HepG2 (cell line): ENCODE measurements around the gene GPA33. TPM values are rescaled to one million over a fixed set of nuclear protein-coding genes. Genes with fewer than 3 reads are reported as not detected.

Experiments
- ATAC-seq: fragments of 200-7000 bp; cut with Tn5 transposase; 3 replicates; pipeline ENCODE4 v1.9.1; 2020; ENCODE audit warnings: mild to moderate bottlenecking, moderate library complexity
- BruUV-seq: library from RNA; stranded (reverse); fragments of 400-500 nt; replicated peaks from 2 replicates; lab custom pipeline; 2021; lab: Mats Ljungman, UMichigan
- CTCF ChIA-PET: fragments of 300-600 bp; formaldehyde crosslinking; extraction: SDS; loops from one replicate; lab custom pipeline; 2021; ENCODE audit warnings: low total read pairs, inconsistent platforms, low intra/inter-chr PET ratio; lab: Yijun Ruan, JAX
- POLR2A ChIA-PET: fragments of 350-600 bp; sonication (Branson Sonifier 250); formaldehyde crosslinking; loops from one replicate; lab custom pipeline; 2020; ENCODE audit warnings: antibody characterized with exemption, inconsistent platforms; lab: Yijun Ruan, JAX
- DNase-seq: peaks from one replicate; pipeline ENCODE4 v3.0.0-alpha.2; 2015; ENCODE audit warnings: low spot score
- FAIRE-seq: peaks from 3 replicates; lab custom pipeline; 2011; peaks lifted over from hg19 to GRCh38; lab: Jason Lieb, UNC
- H2AFZ ChIP-seq: one replicate; pipeline ENCODE4 v1.6.1; 2011; ENCODE audit warnings: low read length, inconsistent platforms
- H3K27ac ChIP-seq: fragments of 300-600 bp; 3 replicates; pipeline ENCODE4 v1.8.0; 2011; ENCODE audit warnings: mixed run types, mild to moderate bottlenecking, mixed read lengths, low read length, inconsistent platforms; ENCODE audit not compliant: insufficient read depth; ENCODE audit errors: extremely low read length
- H3K27me3 ChIP-seq, 2 experiments: fragments of 200-600 bp in 1 of 2; 2 replicates in 1 of 2; 3 replicates in 1 of 2; pipeline versions ENCODE4 v1.6.0 to v1.8.0; 2011; ENCODE audit warnings: low read length in 2 of 2, mild to moderate bottlenecking in 2 of 2, moderate library complexity in 2 of 2, inconsistent platforms in 1 of 2; ENCODE audit not compliant: insufficient read depth in 2 of 2, control insufficient read depth in 1 of 2
- H3K36me3 ChIP-seq, 2 experiments: fragments of 200-600 bp in 1 of 2; replicated peaks in 1 of 2; 2 replicates in 1 of 2; 3 replicates in 1 of 2; pipeline versions ENCODE4 v1.5.1 to v1.8.0; 2011; ENCODE audit warnings: low read length in 2 of 2, inconsistent platforms in 1 of 2; ENCODE audit not compliant: insufficient read depth in 2 of 2, control insufficient read depth in 1 of 2
- H3K4me1 ChIP-seq: 2 replicates; pipeline ENCODE4 v1.5.1; 2012; ENCODE audit warnings: low read length, inconsistent platforms; ENCODE audit not compliant: insufficient read depth
- H3K4me2 ChIP-seq: 2 replicates; pipeline ENCODE4 v1.6.0; 2011; ENCODE audit warnings: low read depth, low read length, inconsistent platforms
- H3K4me3 ChIP-seq, 3 experiments: fragments of 200-600 bp in 1 of 3; sonication (generic), shearing (Covaris generic) in 1 of 3; replicated peaks in 1 of 3; 2 replicates each; pipeline ENCODE4 v1.5.1; 2011 to 2016; ENCODE audit warnings: low read length in 3 of 3, inconsistent platforms in 2 of 3, low read depth in 2 of 3, mild to moderate bottlenecking in 2 of 3, control low read depth in 1 of 3, mixed read lengths in 1 of 3; ENCODE audit not compliant: insufficient read depth in 1 of 3
- H3K79me2 ChIP-seq: one replicate; pipeline ENCODE4 v1.6.1; 2011; ENCODE audit warnings: low read length, inconsistent platforms; ENCODE audit not compliant: insufficient read depth
- H3K9ac ChIP-seq: 2 replicates; pipeline ENCODE4 v1.6.0; 2011; ENCODE audit warnings: mild to moderate bottlenecking, low read depth, low read length, inconsistent platforms; ENCODE audit not compliant: insufficient read depth
- H3K9me3 ChIP-seq: 2 replicates; pipeline ENCODE4 v1.5.1; 2012; ENCODE audit warnings: mild to moderate bottlenecking, low read length
- H4K20me1 ChIP-seq: 2 replicates; pipeline ENCODE4 v1.6.0; 2011; ENCODE audit warnings: inconsistent platforms, mild to moderate bottlenecking, low read length, moderate library complexity; ENCODE audit not compliant: insufficient read depth
- AKAP8 ChIP-seq: sonication (generic); formaldehyde crosslinking; IDR thresholded peaks from 2 replicates; pipeline ENCODE4 v1.5.1; 2020; ENCODE audit warnings: mild to moderate bottlenecking, missing genetic modification reagents
- CREB3 ChIP-seq: sonication (generic); formaldehyde crosslinking; IDR thresholded peaks from 2 replicates; pipeline ENCODE4 v1.5.0; 2020; ENCODE audit warnings: missing genetic modification reagents
- DPF2 ChIP-seq: sonication (generic); formaldehyde crosslinking; IDR thresholded peaks from 2 replicates; pipeline ENCODE4 v1.4.0; 2020; ENCODE audit warnings: mild to moderate bottlenecking, low read depth, missing genetic modification reagents, borderline replicate concordance
- KDM4B ChIP-seq: sonication (generic); formaldehyde crosslinking; IDR thresholded peaks from 2 replicates; pipeline ENCODE4 v1.4.0; 2020; ENCODE audit warnings: missing genetic modification reagents
- KLF13 ChIP-seq: sonication (generic); formaldehyde crosslinking; IDR thresholded peaks from 2 replicates; pipeline ENCODE4 v1.4.0; 2020; ENCODE audit warnings: mild to moderate bottlenecking, missing genetic modification reagents
- TBL1XR1 ChIP-seq: fragments of 150-350 bp; IDR thresholded peaks from 2 replicates; pipeline ENCODE4 v1.6.1; 2014; ENCODE audit warnings: borderline replicate concordance, low read length; ENCODE audit not compliant: partially characterized antibody
- TCF7 ChIP-seq: sonication (generic); IDR thresholded peaks from 2 replicates; pipeline ENCODE4 v1.6.1; 2016; ENCODE audit warnings: antibody characterized with exemption, low read depth
- ZNF275 ChIP-seq: sonication (generic); formaldehyde crosslinking; IDR thresholded peaks from 2 replicates; pipeline ENCODE4 v1.8.0; 2022; ENCODE audit warnings: missing genetic modification reagents, mild to moderate bottlenecking, inconsistent platforms, borderline replicate concordance
- ZNF607 ChIP-seq: sonication (generic); formaldehyde crosslinking; IDR thresholded peaks from 2 replicates; pipeline ENCODE4 v1.5.1; 2020; ENCODE audit warnings: missing genetic modification reagents, mild to moderate bottlenecking, borderline replicate concordance
- WGBS: methylation state at CpG from one replicate; pipeline ENCODE4 v1.1.6; 2017; ENCODE audit warnings: low lambda C conversion rate; 5-methylcytosine and 5-hydroxymethylcytosine counted together
- in situ Hi-C: cut with HindIII; loops from 2 replicates; pipeline ENCODE4 v1.10.0; 2017; ENCODE audit warnings: low pct_unique_long_range_greater_than_20kb; ENCODE audit not compliant: extremely low pct_ligation_motif_present
- intact Hi-C: fragments of 100-400 bp; cut with micrococcal nuclease; formaldehyde crosslinking; loops from one replicate; pipeline ENCODE4 v1.10.0; 2022; ENCODE audit not compliant: unreplicated experiment
- polyA plus RNA-seq, 8 experiments: library from polyadenylated mRNA; depleted of rRNA in 3 of 8; stranded (reverse) in 7 of 8; unstranded in 1 of 8; fragments of >200 nt; fragmentation: Illumina TruSeq in 4 of 8; extraction: Trizol in 4 of 8; gene quantifications; 2 replicates each; pipeline versions ENCODE4 v1.2.1 to v1.2.3, GENCODE V29; 2011 to 2016; ENCODE audit warnings: low read depth in 4 of 8, missing spikeins in 1 of 8, mixed read lengths in 1 of 8; ENCODE audit not compliant: insufficient read depth in 1 of 8
- total RNA-seq, 5 experiments: library from RNA; depleted of rRNA; stranded (reverse); fragments of >200 nt; fragmentation: Illumina TruSeq; extraction: Trizol; gene quantifications; 2 replicates each; pipeline ENCODE4 v1.2.3, GENCODE V29; 2016; ENCODE audit warnings: low read depth in 1 of 5
- TF ChIP-seq, protein P1 (sequence below): sonication (generic); formaldehyde crosslinking; IDR thresholded peaks from 2 replicates; pipeline ENCODE4 v1.4.0; 2020; ENCODE audit warnings: mild to moderate bottlenecking, missing genetic modification reagents, borderline replicate concordance
- TF ChIP-seq, protein P2 (sequence below): sonication (generic); formaldehyde crosslinking; conservative IDR thresholded peaks from 2 replicates; pipeline ENCODE4 v1.5.0; 2020; ENCODE audit warnings: missing genetic modification reagents

Gene GPA33
- total and polyA plus RNA-seq, 2 of the 13 experiments (the other 11 are each of a cell fraction or from before 2014, with no cell fraction given), result not detected

GRCh38 chr1:167076136-167076710 is 14.0 kb downstream of the GPA33 start:
- no peak overlapping the region for H2AFZ ChIP-seq
- no peaks in the 10 kb centered on the region for H3K9me3 ChIP-seq
- CTCF ChIA-PET, result no interaction called here
- no peaks in the 10 kb centered on the region for H4K20me1 ChIP-seq
- in situ Hi-C loops (no loop called here), intact Hi-C loops (no loop called here)
- 19% methylated on average over 8 of the region's 8 CpGs for WGBS
- H3K27me3 ChIP-seq, result peaks cover under 1 to 8% of the 10 kb centered on the region in 2 experiments; a peak in 3 of 5 replicates
- FAIRE-seq (no peak), ATAC-seq (no peak), DNase-seq (no peak)
- H3K4me2 ChIP-seq, result no peak overlapping the region
- H3K4me1 ChIP-seq, result no peaks in the 10 kb centered on the region
- H3K4me3 ChIP-seq, result no peak overlapping the region
- no peak overlapping the region for H3K27ac ChIP-seq
- H3K79me2 ChIP-seq, result no peaks in the 10 kb centered on the region
- no peak overlapping the region for H3K9ac ChIP-seq
- POLR2A ChIA-PET, result no interaction called here
- no TSS peak for BruUV-seq
- no peaks in the 10 kb centered on the region for H3K36me3 ChIP-seq
- no peak for TF ChIP-seq TBL1XR1
- TF ChIP-seq DPF2 (CRISPR knock-in tag), result no peak
- TF ChIP-seq, protein P1, sequence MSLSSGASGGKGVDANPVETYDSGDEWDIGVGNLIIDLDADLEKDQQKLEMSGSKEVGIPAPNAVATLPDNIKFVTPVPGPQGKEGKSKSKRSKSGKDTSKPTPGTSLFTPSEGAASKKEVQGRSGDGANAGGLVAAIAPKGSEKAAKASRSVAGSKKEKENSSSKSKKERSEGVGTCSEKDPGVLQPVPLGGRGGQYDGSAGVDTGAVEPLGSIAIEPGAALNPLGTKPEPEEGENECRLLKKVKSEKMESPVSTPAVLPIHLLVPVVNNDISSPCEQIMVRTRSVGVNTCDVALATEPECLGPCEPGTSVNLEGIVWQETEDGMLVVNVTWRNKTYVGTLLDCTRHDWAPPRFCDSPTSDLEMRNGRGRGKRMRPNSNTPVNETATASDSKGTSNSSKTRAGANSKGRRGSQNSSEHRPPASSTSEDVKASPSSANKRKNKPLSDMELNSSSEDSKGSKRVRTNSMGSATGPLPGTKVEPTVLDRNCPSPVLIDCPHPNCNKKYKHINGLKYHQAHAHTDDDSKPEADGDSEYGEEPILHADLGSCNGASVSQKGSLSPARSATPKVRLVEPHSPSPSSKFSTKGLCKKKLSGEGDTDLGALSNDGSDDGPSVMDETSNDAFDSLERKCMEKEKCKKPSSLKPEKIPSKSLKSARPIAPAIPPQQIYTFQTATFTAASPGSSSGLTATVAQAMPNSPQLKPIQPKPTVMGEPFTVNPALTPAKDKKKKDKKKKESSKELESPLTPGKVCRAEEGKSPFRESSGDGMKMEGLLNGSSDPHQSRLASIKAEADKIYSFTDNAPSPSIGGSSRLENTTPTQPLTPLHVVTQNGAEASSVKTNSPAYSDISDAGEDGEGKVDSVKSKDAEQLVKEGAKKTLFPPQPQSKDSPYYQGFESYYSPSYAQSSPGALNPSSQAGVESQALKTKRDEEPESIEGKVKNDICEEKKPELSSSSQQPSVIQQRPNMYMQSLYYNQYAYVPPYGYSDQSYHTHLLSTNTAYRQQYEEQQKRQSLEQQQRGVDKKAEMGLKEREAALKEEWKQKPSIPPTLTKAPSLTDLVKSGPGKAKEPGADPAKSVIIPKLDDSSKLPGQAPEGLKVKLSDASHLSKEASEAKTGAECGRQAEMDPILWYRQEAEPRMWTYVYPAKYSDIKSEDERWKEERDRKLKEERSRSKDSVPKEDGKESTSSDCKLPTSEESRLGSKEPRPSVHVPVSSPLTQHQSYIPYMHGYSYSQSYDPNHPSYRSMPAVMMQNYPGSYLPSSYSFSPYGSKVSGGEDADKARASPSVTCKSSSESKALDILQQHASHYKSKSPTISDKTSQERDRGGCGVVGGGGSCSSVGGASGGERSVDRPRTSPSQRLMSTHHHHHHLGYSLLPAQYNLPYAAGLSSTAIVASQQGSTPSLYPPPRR (CRISPR knock-in tag), result no peak
- TF ChIP-seq, protein P2, sequence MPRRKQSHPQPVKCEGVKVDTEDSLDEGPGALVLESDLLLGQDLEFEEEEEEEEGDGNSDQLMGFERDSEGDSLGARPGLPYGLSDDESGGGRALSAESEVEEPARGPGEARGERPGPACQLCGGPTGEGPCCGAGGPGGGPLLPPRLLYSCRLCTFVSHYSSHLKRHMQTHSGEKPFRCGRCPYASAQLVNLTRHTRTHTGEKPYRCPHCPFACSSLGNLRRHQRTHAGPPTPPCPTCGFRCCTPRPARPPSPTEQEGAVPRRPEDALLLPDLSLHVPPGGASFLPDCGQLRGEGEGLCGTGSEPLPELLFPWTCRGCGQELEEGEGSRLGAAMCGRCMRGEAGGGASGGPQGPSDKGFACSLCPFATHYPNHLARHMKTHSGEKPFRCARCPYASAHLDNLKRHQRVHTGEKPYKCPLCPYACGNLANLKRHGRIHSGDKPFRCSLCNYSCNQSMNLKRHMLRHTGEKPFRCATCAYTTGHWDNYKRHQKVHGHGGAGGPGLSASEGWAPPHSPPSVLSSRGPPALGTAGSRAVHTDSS (CRISPR knock-in tag), result no peak
- no peak for TF ChIP-seq ZNF607 (CRISPR knock-in tag)
- TF ChIP-seq TCF7, result no peak
- TF ChIP-seq ZNF275, result no peak
- no peak for TF ChIP-seq KLF13 (CRISPR knock-in tag)
- TF ChIP-seq AKAP8, result no peak
- no peak for TF ChIP-seq KDM4B (CRISPR knock-in tag)
- no peak for TF ChIP-seq CREB3
